GM18517 (cell line): ENCODE data around the gene NDUFB5.

Experiments used
- ATAC-seq: cut with Tn5 transposase; IDR thresholded peaks from one replicate; pipeline ENCODE4 v1.9.1; 2021; ENCODE audit warnings: mild to moderate bottlenecking, moderate library complexity; ENCODE audit not compliant: unreplicated experiment

NDUFB5 gene

DNA sequence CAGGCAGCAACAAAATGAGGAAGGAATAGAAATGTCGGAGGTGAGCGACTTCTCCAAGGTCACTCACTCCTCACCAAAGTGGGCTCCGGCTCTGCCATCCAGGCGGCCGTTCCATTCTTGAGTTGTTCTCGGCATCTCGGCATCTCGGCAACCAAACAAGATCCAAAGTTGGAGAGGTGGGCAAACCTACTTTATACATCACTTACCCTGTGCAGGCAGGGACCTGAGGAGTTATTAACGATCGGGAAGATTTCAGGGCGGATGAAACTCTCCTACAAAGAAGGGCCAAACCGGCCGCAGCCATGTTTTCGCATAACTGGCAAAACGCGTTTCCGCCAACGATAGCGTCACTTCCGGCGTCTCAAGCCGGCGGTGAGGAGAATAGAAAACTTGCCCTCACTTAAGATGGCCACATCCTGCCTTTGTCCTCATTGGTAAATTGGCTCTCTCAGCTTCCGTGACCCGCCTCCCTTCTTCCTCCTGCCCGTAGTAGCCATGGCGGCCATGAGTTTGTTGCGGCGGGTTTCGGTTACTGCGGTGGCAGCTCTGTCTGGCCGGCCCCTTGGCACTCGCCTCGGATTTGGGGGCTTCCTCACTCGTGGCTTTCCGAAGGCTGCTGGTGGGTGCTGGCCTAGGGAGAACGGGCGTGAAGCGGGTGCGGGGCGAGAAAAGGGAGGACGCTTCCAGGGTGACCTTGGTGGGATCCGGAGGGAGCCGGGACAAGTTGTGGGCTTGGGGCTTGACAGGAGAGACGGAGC lies at the start of gene NDUFB5, which contains the start of gene MRPL47:
NDUFB5 (plus strand) TSS at position 474 of the 758 bp plus-strand sequence; CDS start at position 496, 22 bp downstream.
MRPL47 (minus strand) TSS at position 318 of the 758 bp plus-strand sequence; CDS start at position 304, 14 bp downstream.
- peak; percentile 95 for ATAC-seq

DNA sequence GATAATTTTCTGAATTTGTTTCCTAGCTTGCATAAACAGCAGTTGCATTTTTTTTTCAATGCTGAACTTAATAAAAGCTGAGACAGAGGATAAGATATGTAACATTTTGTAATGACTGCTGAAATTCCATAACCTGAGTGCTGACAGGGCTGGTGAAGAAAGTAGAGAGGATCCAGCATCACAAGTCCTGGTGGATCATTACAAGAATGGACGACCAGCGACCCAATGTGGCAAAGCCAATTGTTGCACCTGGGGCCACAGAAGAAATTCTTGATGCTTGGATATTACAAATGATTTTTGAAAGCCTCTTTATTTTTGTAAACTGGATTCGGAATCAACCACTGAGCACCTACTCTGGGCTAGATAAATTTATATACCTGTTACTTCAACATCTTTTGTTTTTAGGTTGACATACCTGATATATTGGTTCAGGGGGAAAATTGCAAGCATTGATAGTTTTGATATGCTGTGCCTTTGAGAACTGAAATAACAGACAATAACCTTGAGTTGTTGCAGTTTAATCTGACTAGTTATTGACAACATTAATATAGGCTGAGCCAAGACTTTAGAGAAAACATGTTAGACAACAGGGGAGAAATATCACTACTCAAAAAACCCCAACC lies 45.7 kb upstream of the NDUFB5 start:
- ATAC-seq, result no peak

DNA sequence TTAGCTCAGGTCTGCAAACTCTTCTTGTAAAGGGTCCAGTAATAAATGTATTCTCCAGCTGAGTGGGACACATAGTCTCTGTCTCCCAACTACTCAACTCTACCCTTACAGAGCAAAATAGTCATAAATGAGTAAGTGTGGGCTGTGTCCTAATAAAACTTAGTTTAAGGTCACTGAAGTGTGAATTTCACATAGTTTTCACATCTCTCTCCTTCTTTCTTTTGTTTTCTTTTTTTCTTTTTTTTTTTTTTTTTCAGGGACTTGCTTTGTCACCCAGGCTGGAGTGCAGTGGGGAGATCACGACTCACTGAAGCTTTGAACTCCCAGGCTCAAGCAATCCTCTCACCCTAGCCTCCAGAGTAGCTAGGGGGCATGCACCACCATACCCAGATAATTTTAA lies 43.8 kb upstream of the NDUFB5 start:
- no peak for ATAC-seq

- peak; percentile 96 for ATAC-seq
These were observed 41.9 kb upstream of the NDUFB5 start, which contains the start of gene ACTL6A for GRCh38 chr3:179562591-179563270. TSS of gene ACTL6A (plus strand) at chr3:179562926. CDS start at chr3:179563093, 167 bp downstream.

DNA sequence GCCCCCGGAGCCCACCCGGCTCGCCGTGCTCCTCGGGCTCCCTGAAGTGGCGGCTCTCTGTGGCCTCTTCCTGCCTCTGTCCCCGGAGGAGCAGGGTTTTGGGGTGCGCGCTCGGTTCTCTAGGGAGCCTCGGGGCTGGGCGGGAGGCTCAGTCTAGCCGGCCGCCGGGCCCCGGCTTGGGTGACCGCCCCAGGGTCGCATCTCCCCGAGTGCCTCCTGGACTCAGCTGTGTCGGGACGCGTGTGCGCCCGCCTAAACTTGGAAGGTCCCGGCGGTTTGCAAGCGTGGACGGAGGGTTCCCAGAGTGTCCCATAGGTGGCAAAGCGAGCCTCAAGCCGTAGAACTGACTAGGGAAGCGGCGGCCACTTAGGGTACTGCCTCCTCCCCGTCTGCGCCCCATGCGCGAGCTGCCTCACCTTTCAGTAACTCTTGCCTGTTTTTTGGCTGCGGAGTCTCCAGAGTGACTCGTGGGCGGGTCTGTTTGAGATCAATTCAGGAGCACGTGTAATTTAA lies 41.3 kb upstream of the NDUFB5 start:
- peak; percentile 50 for ATAC-seq

DNA sequence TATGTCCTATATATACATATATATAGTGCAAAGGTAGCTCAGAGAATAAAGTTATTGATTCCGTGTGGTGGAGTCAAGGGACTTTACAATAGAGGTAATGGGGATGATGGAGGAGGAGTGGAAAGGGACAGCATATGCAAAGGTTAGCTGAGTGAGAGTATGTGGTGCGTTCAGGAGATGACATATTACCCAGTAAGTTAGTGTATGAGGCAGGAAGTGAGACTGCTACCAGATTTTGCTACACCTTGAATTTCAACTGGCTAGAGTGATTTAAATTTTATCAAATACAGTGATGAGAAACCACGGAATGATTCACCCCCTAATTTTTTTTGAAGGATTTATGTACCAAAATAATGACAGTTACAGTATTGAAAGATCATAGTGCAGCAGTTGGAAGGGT lies 39.1 kb upstream of the NDUFB5 start:
- ATAC-seq, result no peak

GRCh38 chr3:179580992-179581391 lies 23.6 kb upstream of the NDUFB5 start:
- ATAC-seq, result no peak

DNA sequence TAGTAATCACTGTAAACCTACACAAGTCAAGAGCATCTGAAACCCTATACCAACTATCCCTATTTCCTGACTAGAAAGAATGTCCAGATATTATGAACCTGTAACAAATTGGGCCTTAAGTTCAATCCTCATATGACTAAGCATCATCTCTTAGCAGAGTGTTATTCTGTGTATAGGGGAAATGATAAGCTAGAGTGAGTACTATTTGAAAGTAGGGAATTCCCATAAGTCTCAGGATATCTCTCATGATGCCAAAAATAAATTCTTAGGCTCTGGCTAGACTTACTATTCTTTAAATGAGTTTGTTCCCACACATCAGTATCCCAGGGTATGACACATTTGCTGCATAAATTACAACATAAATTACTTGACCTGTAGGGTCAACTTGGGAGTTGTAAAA lies 15.5 kb upstream of the NDUFB5 start:
- ATAC-seq, result no peak

- ATAC-seq, result no peak
These were observed 13.9 kb upstream of the NDUFB5 start for GRCh38 chr3:179590669-179591068.

GRCh38 chr3:179591313-179591712 lies 13.3 kb upstream of the NDUFB5 start:
- no peak for ATAC-seq

DNA sequence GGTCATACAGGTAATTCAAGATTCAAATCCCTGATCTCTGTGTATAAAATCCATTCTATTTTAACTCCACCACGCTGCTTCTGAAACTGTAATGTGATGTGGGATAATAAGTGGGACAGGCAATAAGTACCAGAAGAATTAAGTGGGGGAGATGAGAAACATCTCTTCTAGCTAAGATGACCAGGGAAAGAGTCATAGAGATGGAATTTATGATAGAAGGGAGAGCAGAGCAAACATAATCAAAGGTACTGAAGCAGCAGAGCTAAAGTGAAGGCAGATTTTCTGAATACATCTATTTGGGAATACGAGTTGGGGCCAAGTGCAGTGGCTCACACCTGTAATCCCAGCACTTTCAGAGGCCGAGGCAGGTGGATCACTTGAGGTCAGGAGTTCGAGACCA lies 5.1 kb upstream of the NDUFB5 start:
- ATAC-seq, result no peak

- ATAC-seq, result no peak
These were observed 1.3 kb upstream of the NDUFB5 start for GRCh38 chr3:179603321-179603720.

GRCh38 chr3:179603831-179604230 lies 763 bp upstream of the NDUFB5 start:
- ATAC-seq, result no peak

DNA sequence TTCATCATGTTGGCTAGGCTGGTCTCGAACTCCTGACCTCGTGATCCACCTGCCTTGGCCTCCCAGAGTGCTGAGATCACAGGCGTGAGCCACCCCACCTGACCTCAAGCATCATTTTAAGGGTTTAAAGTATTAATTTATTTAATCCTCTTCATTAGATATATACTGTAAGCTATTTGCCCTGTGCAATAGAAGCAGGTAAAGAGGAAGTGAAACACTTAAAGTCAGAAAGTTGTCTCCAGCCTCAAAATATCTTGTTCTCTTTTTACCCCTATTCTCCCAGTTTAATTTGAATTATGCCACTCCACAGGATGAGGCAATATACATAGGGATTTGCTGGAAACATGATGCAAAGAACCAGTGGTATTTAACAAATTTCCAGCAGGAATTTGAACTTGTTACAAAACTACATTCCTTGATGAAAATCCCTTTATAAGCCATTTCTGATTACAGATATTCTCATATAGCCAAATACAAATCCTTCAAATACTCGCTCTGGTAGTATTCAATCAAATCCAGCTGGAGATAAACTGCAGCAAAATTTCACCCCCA lies 2.0 kb downstream of the NDUFB5 start:
- peak; percentile 22 for ATAC-seq

GRCh38 chr3:179608931-179609720 lies 4.5 kb downstream of the NDUFB5 start:
- ATAC-seq, result peak; percentile 61

DNA sequence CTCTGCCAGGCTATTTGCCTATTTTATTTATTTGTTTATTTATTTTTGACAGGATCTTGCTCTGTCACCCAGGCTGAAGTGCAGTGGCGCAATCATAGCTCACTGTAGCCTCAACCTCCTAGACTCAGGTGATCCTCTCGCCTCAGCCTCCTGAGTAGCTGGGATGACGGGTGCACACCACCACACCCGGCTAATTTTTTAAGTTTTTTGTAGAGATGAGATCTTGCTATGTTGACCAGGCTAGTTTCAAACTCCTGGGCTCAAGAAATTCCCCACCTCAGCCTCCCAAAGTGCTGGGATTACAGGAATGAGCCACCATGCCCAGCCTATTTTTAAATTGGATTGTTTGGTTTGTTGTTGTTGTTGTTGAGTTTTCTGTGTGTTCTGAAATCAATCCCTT lies 5.5 kb downstream of the NDUFB5 start:
- no peak for ATAC-seq

DNA sequence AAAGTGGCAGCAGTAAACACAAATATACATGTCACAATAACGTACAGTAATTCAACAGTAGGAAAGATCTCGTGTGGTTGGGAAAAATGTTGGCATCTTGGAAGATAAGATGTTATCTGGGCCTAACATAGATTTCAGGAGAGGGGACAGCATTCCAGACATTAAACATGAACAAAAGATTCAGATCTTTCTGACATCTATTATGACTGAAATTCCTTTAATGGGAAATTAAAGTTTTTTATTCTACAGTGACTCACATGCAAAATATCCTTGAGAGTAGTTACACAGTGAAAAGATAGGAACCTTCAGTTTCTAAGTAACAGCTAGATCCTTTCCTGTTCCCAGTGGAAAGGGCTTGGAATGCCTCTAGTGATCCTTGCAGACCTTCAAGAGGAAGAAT lies 9.2 kb downstream of the NDUFB5 start:
- no peak for ATAC-seq

DNA sequence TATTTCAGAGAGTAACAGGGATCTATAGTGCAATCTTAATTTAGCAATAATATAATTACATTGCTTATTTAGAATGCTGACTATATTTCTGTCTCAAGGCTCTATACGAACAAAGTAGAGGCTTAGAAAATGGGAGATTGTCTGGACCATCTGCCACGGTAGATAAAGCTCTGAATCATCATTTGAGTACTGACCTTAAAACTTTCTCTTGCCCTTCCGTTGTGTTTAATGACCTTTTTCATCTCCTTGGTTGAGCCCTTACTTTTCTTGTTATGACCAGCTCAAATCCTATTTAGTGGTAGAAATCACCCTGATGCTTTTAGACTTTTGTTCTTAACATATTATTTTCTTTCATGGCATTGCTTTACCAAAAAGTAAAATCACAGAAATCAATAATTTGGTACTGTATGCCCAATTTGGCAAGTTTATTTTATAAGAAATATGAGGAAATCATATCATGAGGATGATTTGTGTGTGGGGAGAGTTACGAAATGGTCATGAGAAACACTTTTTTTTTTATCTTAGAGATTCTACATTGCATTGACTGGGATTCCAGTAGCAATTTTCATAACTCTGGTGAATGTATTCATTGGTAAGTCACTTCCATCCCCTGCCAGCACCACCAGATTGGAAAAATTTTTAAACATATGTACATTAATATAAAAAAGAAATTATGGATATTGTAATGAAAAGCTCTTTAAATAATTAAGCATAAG lies 11.0 kb downstream of the NDUFB5 start:
- ATAC-seq, result no peak

DNA sequence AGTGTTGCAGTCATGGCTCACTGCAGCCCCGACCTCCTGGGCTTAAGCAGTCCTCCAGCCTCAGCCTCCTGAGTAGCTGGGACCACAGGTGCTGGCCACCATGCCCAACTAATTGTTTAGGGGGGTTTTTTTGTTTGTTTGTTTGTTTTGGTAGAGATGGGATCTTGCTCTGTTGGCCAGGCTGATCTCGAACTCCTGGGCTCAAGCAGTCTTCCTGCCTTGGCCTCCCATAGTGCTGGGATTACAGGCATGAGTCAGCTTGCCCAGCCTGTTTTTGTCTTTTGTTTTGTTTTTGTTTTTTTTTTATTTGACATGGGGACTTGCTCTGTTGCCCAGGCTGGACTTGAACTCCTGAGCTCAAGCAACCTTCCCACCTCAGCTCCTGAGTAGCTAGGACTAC lies 17.4 kb downstream of the NDUFB5 start:
- no peak for ATAC-seq

- ATAC-seq, result no peak
These were observed 19.9 kb downstream of the NDUFB5 start for GRCh38 chr3:179624451-179624850.
